ENCODE data around the gene SMYD3. TPM values are rescaled to one million over a fixed set of nuclear protein-coding genes. Genes with fewer than 3 reads are reported as not detected.

The SMYD3 gene
- total RNA-seq, 1 experiment from 2014 or later = 17.4 TPM

GRCh38 chr1:245958016-245958415 lies 549.1 kb downstream of the SMYD3 start:
- in situ Hi-C loops (cut with HindIII; ENCODE audit: low pct_unique_long_range_greater_than_20kb, low sequenced_read_pairs) = no loop called here

GRCh38 chr1:245957427-245957826 lies 549.7 kb downstream of the SMYD3 start:
- Histone ChIP-seq H3K36me3 (ENCODE audit: control insufficient read depth, insufficient read depth, low read length) (no peaks in the 10 kb centered on the region), H3K4me1 (ENCODE audit: control insufficient read depth, insufficient read depth, low read length) (no peaks in the 10 kb centered on the region; the same call in 1 of the 2 replicates), H3K9me3 (ENCODE audit: control insufficient read depth, insufficient read depth, low read depth, low read length) (no peaks in the 10 kb centered on the region), H3K27ac (ENCODE audit: low read length) (no peak overlapping the region), H3K4me3 (ENCODE audit: low read depth in 2 of 2, low read length in 2 of 2) (no peak overlapping the region), H3K27me3 (ENCODE audit: control insufficient read depth, insufficient read depth, low read length) (no peaks in the 10 kb centered on the region)
- no TSS peak for BruUV-seq (replicated peaks)
- ATAC-seq (no peak), DNase-seq (ENCODE audit: low read depth, low spot score) (no peak)
- ChIA-PET CTCF (no interaction called here), POLR2A (no interaction called here)
- in situ Hi-C loops (cut with HindIII; ENCODE audit: low pct_unique_long_range_greater_than_20kb, low sequenced_read_pairs) (no loop called here), intact Hi-C loops (cut with micrococcal nuclease; ENCODE audit: unreplicated experiment) (no loop called here)
- no peak for TF ChIP-seq REST (IDR thresholded peaks at IDR 0.05; ENCODE audit: insufficient read depth in 1 of 2, low read depth in 2 of 2, low read length in 1 of 2)

More at GRCh38 chr1:245958016-245958415, 549.1 kb downstream of the SMYD3 start:
- intact Hi-C loops (cut with micrococcal nuclease; ENCODE audit: unreplicated experiment) = no loop called here
- H3K9me3 ChIP-seq (ENCODE audit: control insufficient read depth, insufficient read depth, low read depth, low read length) = no peaks in the 10 kb centered on the region
- TF ChIP-seq POLR2AphosphoS5 (IDR thresholded peaks at IDR 0.05; ENCODE audit: low read depth, low read length) (no peak), TCF7L2 (IDR thresholded peaks at IDR 0.05; ENCODE audit: low read depth, low read length) (no peak), CTCF (IDR thresholded peaks at IDR 0.05) (no peak), SIN3A (IDR thresholded peaks at IDR 0.05; ENCODE audit: borderline replicate concordance, insufficient read depth, low read depth, low read length) (no peak), REST (IDR thresholded peaks at IDR 0.05; ENCODE audit: insufficient read depth in 1 of 2, low read depth in 2 of 2, low read length in 1 of 2) (no peak)
- no peaks in the 10 kb centered on the region for H3K36me3 ChIP-seq (ENCODE audit: control insufficient read depth, insufficient read depth, low read length)
- no peak for DNase-seq (ENCODE audit: low read depth, low spot score)
- ATAC-seq = no peak
- no peak overlapping the region for H3K4me3 ChIP-seq (ENCODE audit: low read depth in 2 of 2, low read length in 2 of 2)
- no peak overlapping the region for H3K27ac ChIP-seq (ENCODE audit: low read length)
- H3K4me1 ChIP-seq (ENCODE audit: control insufficient read depth, insufficient read depth, low read length) = no peaks in the 10 kb centered on the region; the same call in 1 of the 2 replicates
- H3K27me3 ChIP-seq (ENCODE audit: control insufficient read depth, insufficient read depth, low read length) = no peaks in the 10 kb centered on the region
- ChIA-PET POLR2A (no interaction called here), CTCF (no interaction called here)
- BruUV-seq (replicated peaks) = no TSS peak

Measured in Panc1 (cell line).